GM18909 (cell line): Measurements from ENCODE around the gene STK32B.

ENCODE experiments used
- ATAC-seq: cut with Tn5 transposase; IDR thresholded peaks from one replicate; pipeline ENCODE4 v1.9.1; 2021; ENCODE audit warnings: mild to moderate bottlenecking; ENCODE audit not compliant: unreplicated experiment, poor library complexity

STK32B gene

DNA sequence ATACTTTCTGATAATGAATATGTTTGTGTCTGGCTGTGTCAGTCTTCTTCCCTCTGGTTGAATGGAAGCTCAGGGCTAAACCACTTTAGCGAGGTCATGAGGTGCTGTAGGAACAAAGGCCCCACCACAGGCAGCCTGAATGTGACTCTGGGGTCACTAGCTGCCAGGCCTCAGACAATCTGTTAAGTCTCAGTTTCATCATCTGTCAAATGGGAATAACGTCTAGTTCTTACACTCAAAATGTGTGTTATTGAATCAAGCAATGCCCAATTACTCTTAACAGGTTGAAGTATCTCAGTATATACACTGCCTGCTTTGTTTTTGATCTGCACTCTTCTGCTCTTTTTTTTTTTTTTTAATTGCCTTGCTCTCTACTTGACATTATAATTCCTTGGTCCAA lies 148.6 kb downstream of the STK32B start:
- ATAC-seq, result no peak

DNA sequence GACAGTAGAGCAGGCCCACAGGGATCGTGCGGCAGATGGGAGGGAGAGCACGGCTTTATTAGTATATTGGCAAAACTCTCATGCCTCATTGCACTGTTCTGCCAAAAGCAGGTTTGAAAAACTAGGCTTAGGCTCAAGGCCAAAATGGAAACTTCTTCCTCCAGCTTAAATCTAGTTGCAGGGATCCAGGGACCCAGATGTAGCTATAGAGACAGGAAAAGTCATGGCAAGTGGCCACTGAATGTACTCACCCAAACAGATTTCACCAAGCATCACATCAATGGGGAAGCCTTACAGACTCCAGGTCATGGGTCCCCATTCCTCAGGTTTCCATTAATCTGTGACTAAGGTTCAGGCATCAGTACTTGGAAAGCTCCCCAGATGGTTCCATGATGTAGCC lies 149.2 kb downstream of the STK32B start:
- ATAC-seq, result no peak

DNA sequence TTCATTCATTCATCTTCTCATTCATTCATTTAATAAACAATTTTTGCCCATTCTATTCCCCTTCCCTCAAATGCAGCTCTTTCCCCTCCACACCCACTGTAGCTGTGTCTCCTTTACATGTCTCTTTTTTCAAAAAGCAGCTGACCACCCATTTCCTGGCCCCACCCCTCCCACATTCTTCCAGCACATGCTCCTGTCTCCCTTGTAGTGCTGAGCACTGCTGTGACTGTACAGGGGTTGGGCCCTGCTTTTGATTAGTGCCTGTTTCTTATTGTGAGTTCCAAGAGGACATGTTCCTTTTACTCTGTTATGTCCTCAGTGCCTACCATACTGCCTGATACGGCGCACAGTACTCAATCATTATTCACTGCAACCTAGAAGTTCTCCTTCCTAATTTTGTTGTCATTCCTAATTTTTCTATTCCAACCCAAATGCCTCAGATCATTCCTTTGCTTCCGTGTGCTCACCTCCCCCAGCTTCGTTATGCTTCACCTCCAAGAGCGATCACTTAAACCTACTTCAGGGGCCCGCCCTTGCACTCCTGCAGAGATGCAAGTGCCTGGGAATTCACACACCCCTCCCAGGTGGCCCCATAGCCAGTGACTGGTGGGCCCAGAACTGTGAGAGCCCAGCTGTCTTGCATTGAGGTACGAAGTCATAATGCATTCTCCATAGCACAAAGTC lies 152.2 kb downstream of the STK32B start:
- ATAC-seq, result no peak

DNA sequence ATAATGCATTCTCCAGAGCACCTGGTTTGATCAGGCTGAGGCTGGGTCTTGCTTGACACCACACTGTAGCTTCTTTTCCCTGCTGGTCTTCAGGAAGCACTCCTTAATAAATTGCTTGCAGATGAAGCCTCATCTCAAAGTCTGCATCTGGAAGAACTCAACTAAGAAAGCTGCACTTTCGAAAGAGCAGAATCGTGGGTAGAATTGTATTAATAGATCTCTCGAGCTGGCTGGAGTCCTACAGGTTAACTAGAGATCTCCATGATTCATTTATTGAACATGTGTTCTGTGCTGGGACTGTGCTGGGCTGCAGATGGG lies 152.7 kb downstream of the STK32B start:
- ATAC-seq, result no peak

DNA sequence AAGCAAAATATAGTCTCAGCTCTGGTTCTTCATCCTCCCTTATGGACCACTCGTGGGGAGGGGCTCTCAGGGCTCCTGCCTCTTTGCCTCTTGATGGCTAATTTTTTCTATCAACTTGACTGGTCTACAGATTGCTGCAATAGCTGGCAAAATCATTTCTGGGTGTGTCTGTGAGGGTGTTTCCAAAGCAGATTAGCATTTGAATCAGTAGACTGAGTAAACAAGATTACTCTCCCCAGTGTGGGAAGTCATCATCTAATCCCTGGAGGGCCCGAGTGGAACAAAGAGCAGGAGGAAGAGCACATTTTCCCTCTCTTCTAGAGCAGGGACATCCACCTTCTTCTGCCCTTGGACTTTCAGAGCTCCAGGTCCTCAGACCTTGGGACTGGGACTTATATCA lies 153.5 kb downstream of the STK32B start:
- no peak for ATAC-seq

DNA sequence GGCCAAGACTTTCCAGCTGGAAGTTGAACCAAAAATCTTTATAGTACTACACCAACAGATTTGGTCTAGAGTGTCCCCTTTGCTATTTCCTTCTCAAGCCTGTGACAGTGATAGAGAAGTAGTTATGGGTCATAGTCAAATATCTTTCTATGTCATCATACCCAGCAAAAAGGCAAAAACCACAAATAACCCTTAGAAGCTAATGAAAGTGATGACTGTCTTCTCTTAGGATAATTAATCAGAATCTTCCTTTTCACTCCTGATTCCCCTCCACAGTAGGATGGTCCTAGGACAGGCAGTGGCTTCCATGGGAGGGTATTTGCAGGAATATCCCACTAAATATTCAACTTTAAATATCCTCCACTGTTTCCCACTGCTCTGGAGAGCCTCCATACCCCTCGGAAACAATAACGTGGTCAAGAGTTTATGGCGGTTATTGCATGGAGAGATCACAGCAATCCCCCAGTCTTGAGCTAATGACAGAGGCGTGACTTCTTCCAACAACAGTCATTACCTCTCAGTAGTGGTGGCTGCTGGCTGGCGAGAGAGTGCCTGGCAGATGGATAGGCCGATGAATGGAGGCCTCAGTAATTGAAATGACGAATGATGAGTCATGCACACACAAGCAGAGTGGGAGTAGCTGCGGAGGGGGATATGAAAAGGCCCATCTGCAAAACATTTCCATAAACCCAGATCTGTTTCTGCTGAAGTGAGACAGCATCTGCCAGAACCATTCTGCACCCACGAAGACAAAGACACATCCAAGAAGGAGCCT lies 154.9 kb downstream of the STK32B start:
- ATAC-seq, result no peak

DNA sequence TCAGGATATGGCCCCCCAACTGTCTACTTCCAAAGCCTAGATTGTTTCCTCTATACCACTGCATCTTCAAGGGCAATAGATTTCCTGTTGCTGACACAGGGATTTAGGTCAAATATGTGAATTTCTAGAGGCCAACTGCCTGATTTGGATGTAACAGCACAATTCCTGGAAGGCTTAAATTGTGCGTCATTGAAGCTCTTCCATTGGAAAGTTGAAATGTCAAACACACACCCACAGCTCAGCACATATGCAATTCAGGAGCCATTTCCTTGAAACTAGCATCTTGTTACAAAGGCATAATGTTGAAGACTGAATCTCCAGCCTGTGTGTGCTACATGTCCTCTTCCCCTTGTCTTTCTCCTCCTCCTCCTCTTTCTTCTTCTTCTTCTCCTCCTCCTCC lies 158.6 kb downstream of the STK32B start:
- no peak for ATAC-seq

DNA sequence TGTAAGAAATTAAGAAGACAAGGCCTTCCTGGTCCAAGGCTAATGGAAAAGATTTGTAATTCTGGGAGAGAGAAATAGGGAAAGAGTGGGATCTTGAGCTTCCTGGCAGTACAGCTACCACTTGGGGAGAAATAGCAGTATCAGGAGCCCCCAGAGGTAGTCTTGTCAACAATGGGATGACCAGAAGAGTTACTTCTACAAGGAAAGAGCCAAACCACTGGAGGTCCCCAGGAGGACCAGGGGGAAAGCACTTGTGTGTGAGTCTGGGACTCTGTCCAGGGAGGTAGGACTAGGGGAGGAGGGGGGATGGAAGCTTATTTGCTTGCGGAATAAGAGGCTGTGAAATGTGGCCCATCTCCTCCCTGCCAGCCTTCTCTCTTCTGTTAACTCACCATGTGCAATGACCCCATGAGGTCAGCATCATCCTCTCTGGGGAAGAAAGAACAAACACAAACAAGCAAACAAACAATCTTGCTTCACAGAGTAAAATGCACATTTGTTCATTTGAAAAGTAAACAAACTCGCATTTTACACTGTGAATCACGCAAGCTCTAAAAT lies 160.1 kb downstream of the STK32B start:
- ATAC-seq, result no peak

DNA sequence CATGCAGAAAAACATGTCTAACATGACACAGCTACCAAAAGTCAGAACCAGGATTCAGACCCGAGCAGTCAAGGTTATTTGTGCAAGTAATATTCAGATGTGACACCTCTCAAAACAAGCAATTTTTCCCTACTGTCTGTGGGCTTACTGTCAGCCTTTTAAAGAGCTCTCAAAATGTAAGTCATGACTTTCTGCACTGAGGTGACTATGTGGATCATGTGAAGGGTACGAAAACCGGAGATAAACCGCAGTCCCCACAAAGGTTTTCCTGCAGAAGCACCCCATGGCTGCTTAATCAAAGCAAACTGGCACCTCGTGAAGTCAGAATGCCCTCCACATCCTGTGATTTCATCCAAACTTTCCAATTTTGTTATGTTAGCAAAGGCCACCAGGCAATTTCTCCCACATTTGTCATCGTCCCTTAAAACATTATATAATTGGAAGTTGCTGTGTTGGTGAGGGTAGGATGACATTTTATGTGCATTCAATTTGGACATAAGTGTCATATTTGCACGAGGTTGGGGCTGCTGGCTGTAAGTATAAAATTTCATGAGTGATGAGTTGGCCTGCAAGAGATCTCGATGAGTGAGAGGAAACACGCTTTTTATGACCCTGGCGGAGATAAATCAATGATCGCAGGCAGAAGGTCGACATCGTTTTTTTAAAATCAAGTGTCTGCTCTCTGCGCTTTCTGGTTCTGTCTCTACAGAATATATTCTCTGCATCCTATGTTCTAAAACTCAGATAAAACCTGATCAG lies 161.2 kb downstream of the STK32B start:
- ATAC-seq, result no peak

DNA sequence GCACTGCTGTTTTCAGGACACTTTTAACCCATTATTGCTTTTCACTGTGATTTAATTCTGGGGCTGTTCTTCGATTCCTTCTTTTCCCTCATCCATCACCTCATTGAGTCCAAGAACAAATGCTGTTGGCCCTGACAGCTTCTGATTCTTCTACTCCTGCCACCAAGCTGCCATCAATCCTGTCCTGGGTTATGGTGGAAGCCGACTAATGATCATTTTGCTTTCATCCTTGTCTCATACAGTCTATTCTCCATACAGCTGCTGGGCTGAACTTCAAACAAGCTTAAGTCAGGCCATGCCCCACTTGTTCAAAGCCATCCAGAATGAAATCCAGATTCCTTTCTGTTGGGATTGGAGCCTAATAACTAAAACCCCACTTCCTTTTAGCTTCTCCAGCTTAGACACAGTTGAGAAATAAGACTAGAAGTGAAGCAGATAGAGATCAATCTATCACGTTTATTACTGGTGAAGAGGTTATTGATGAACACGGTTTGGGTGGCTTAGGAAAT lies 161.9 kb downstream of the STK32B start:
- no peak for ATAC-seq

DNA sequence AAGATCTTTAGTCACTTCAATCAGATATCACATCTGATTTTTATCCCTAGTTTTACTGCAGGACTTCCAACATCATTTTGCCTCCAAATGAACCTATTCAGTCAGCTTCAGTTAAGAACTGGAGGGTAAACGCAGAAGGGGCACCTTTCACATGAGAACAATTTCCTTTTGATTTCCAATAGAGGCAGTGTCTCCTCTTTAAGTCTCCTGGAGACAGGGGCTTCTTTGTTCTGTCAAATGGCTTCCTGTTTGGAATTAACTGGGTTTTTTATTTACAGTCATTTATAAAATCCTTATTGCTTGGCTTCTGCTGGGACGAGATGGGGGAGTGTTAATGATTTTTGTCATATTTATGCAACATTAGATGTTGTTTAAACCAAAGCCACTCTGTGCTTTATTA lies 164.0 kb downstream of the STK32B start:
- ATAC-seq, result no peak

DNA sequence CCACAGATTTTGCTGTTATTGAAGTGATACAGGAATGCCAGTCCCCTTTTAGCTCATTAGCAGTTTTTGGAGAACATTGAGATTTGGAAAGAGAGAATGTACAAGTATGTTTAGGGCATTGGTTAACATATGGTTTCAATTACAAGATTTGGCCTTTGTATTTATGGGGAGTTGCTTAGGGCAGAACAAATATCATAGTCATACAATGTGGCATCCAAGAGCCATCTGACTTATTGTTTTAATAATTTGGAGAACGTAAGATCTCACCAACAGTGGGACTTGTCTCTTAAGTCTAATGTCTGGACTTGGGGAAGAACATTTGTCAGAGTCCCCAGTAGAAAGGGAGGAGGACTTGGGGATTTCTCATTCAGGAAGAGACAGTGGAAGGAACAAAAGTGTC lies 166.1 kb downstream of the STK32B start:
- no peak for ATAC-seq

DNA sequence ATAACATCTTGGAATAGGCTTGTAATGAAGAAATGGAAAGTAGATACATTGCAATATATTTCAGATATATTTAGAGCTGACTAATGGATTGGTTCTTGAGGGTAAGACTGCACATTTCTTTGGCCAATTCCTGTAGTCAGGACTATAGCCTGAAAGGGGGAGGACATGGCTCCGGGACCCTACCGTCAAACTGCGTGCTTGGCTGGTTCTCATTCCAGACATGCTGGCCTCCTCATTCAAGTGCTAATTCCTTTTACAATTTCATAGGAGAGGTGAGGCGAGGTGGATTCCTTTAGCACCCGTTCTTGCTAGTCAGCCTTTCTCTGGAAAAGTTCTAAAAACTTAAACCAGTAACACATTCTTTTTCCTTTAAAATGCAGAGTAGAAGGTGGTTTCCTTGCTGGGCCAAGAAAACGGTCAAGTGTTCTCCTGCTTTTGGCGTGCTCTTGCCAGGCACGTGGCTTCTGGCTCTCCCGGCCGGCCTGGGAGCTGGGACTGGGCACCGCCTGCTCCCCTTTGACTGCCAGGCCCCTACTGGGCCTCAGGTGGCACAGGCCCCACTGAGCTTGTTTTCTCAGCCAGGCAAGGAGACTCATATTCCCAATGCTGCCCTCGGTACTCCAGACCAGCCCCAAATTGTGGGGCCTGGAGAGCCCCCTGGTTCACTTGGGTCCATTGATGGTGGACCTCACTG lies 167.2 kb downstream of the STK32B start:
- no peak for ATAC-seq

DNA sequence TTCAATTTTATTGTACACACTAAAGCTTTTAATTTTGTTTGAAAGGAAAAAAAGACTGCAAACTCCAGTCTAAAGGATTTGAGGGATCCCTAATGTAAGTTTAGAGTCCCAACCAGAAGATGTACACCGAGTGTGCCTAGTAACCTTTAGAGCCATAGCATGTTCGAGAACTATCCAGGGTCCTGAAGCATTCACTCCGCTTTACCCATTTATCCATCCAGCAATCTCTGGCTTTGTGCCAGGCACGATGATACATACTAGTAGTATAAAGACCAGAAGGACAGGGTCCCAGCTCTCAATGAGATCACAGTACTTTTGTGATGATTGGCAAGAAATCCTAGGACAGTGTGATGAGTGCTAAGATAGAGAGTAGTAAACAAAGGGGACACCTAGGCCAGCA lies 168.7 kb downstream of the STK32B start:
- ATAC-seq, result no peak

DNA sequence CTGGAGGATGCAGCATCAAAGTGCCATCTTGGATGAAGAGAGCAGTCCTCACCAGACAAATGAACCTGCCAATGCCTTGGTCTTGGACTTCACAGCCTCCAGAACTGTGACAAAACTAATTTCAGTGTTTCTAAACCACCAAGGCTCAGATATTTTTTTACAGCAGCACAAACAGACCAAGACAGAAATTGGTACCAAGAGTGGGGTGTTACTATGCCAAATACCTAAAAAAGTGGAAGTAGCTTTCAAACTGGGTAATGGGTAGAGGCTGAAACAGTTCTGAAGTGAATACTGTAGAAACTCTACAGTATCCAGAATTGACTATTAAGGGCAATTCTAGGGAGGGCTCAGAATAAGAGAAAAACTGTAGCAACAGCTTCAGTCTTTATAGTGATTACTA lies 170.8 kb downstream of the STK32B start:
- ATAC-seq, result no peak

DNA sequence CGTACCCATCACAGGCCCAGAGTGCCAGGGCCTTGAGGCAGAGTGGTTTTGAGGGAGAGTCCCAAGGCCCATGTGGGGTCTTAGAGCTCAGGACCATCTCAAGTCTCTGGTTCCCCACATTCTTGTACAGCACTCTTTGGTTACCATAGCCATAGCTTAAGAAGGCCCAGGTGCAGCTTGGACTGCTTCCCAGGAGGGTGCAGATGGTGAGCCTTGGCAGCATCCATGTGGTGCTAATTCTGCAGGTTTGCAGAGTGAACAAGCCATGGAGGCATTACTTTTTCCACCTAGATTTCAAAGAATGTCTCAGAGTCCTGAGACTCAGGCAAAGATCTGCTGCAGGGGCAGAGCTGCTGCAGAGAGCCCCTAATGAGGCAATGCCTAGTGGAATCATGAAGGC lies 171.7 kb downstream of the STK32B start:
- ATAC-seq, result no peak

DNA sequence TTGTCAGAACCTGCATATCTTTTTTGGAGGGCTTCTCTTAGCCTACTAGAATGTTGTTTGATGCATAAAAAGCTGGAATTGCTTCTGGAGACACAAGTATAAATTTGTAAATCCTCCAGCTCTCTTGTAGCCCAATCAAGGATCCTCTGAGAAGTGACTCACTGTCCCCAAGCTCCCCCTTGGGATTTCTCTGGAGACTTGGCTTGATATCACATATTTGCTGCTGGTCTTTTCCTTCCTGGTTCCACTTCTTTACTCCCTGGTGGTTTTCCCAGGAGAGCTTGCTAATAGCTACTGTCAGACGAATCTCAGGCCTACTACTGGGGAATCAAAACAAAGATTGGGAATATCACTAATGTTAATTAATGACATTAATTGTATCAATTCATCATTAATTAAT lies 173.1 kb downstream of the STK32B start:
- no peak for ATAC-seq

DNA sequence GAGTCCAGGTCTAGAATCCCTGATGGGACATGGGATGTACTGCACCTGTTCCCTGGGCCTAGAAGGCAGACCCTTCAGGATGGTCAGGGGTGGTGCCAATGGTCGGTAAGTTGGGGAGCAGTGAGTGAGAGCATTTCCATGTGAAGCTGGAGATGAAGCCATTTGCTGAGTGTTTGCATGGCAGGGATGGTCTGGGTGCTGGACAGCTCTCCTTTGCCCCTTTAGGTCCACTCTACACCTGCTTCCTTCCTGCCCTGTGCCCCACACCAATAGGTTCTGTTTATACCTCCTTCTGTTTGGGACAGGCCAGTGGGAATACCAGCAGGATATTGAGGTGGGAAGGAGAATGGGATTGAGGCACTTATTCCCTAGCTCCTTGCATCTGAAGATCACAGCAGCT lies 181.3 kb downstream of the STK32B start:
- no peak for ATAC-seq

DNA sequence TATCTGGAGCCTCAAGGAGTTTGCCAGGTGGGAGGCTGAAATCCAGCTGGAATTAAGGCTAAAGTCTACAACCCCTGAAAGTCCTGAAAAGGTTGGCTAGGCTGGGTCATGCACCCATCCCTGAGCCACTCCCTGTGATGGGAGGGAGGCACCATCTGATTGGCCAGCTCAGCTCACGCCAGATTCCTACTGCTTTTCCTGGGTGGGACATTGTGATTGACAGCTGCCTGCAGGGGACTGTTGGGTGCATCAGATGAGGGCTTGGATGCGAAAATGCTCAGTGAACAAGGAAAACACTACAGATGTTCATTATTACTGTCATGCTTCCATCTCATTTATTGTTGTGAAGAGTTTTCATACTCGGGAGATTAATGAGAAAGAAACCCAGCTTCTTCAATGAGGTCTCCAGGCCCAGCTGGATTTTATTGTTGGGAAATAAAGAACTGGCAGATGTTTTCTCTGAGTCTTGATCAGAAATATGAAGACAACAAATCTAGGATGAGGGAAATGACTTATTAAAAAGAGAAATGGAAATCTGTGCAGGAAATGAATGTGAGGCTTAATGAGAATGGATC lies 185.9 kb downstream of the STK32B start:
- no peak for ATAC-seq

DNA sequence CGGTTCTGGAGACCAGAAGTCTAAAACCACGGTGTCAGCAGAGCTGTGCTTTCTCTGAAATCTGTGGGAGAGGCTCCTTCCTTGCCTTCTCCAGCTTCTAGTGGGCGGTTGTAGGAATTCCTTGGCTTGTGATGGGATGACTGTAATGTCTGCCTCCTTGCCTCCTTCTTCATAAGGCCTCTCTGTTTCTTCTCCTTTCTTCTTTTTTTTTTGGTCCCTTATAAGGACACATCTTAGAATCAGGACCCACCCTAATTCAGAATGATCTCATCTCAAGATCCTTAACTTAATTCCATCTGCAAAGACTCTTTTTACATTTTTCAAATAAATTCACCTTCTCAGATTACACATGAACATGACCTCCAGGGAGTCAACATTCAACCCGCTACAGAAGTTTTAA lies 186.9 kb downstream of the STK32B start:
- no peak for ATAC-seq
